ENCODE results near the gene BICRAL.
"Not testable (repeated sequence)": the region's sequence is repeated elsewhere in the genome, so short reads cannot be mapped to it uniquely, and the experiment has no call there.

BICRAL gene, protein sequence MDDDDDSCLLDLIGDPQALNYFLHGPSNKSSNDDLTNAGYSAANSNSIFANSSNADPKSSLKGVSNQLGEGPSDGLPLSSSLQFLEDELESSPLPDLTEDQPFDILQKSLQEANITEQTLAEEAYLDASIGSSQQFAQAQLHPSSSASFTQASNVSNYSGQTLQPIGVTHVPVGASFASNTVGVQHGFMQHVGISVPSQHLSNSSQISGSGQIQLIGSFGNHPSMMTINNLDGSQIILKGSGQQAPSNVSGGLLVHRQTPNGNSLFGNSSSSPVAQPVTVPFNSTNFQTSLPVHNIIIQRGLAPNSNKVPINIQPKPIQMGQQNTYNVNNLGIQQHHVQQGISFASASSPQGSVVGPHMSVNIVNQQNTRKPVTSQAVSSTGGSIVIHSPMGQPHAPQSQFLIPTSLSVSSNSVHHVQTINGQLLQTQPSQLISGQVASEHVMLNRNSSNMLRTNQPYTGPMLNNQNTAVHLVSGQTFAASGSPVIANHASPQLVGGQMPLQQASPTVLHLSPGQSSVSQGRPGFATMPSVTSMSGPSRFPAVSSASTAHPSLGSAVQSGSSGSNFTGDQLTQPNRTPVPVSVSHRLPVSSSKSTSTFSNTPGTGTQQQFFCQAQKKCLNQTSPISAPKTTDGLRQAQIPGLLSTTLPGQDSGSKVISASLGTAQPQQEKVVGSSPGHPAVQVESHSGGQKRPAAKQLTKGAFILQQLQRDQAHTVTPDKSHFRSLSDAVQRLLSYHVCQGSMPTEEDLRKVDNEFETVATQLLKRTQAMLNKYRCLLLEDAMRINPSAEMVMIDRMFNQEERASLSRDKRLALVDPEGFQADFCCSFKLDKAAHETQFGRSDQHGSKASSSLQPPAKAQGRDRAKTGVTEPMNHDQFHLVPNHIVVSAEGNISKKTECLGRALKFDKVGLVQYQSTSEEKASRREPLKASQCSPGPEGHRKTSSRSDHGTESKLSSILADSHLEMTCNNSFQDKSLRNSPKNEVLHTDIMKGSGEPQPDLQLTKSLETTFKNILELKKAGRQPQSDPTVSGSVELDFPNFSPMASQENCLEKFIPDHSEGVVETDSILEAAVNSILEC

DNA sequence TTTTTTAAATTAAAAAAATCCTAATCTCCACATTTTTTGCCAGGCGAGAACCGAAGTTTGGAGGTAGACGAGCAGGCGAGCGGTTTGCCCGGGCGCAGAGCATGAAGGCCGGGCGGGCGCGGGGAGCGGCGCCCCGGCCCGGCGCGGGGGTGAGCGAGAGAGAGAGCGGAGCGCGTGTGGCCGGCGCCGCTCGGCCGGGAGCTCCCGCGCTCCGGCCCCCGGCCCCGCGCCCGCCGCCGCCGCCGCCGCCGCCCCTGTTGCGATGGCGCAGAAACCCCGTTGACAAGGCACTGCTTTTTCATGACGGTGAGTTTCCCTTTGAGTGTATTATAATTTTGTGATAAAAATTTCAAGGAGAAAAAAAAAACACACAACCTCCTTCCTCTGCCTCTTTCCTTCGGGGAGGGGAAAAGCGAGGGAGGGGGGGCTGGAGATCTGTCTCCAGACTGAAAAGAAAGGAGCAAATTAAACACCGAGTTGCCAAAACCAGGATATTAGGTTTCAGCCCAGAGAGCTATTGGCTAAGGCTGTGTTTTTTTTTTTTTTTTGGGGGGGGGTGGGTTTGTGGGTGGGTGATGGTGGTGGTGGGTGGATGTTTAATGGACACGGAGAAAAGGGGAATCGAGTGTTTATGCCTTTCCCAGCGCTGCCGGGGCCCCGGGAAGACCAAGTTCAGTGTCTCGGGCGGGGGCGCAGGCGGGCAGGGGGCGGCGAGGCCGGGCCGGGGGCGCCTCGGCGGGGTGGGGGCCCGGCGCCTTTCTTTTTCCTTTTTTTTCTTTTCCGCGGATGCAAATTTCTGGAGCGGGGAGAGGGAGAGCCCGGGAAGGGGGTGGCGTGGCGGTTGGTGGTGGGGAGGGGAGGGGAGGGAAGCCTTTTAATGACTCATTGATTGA, at the start of gene BICRAL:
TSS of gene BICRAL (plus strand) at position 257 of the 893 bp plus-strand sequence. CDS start 39,971 bp downstream, outside the sequence.
- DNase-seq, result peak; percentile 76 to 84

DNA sequence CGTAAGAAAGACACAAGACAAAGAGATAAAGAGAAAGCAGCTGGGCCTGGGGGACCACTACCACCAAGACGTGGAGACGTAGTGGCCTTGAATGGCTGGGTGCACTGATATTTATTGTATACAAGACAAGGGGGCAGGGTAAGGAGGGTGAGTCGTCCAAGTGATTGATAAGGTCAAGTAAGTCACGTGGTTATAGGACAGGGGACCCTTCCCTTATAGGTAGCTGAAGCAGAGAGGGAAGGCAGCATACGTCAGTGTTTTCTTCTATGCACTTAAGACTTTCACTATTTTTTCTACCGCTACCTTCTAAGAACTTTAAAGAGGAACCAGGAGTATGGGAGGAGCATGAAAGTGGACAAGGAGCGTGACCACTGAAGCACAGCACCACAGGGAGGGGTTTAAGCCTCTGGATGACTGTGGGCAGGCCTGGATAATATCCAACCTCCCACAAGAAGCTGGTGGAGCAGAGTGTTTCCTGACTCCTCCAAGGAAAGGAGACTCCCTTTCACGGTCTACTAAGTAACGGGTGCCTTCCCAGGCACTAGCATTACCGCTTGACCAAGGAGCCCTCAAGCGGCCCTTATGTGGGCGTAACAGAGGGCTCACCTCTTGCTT, 47.9 kb upstream of the BICRAL start:
- DNase-seq, result not testable (repeated sequence)

DNA sequence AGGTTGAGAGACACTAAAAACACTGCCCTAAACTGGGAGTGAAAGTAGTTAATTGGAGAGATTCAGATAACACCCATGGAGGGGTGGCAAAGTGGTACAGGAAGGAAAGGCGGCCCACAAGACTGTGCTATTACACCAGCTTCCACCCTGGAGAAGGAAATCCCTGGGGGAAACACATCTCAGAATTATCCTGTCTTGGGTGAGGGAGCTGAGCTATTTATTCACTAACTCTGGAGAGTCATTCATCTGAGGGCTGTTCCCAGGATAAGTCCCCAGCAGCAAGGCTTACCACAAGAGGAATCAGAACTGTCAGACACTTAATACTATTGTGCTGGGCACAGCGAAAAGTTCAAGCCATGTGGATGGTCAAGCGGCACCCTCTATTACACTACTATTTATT, 45.9 kb upstream of the BICRAL start:
- DNase-seq, result no peak

DNA sequence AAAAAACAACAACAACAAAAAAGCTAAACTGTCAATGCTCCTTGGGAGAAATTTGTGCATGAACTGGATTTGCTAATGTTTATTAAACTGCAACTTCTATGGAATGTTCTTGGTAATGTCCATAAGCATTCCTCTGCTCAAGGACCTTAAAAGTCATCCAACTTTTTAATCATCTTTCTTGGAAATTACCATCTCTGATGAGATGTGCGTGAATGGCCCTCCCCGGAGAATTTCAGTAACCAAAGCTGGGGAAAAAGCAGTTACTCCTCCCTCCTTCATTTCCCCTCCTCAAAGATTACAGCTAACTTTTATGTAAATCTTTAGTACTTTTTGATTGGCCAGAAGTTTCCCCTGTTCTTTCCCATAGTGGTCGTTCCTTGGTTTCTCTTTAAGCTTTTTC, 41.1 kb upstream of the BICRAL start:
- DNase-seq, result no peak

DNA sequence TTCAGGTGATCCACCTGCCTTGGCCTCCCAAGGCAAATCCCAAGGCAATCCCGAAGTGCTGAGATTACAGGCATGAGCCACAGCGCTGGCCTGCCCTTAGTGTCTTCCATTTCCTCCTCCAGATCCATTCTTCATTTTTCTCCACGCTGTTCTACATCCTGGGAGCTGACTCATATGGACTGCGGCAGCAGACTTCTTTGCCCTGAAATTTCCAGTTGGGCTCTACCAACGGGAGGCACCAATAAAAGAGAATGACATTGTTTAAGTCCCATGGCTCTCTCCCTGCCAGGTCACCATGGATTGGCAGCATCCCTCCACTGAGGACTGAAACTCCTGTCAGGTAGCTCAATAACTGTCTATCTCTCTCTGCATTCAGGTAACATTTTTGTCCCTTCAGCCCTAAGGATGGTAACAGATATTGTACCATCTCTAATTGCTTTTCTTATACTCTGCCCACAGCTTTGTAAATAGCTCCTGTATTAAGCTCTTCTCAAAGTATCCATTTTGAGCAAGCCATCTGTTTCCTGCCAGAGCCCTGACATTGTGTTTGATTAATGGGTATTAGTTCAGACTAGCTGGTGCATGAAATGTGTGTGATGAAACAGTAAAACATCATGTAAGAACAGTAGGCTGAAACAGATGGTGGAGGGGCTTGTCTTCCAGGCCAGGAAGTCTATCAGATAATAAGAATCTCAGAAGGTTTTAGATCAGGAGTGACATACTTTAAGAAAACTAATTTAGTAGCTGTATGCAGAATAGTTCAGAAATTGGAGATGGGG, 39.5 kb upstream of the BICRAL start:
- no peak for DNase-seq

DNA sequence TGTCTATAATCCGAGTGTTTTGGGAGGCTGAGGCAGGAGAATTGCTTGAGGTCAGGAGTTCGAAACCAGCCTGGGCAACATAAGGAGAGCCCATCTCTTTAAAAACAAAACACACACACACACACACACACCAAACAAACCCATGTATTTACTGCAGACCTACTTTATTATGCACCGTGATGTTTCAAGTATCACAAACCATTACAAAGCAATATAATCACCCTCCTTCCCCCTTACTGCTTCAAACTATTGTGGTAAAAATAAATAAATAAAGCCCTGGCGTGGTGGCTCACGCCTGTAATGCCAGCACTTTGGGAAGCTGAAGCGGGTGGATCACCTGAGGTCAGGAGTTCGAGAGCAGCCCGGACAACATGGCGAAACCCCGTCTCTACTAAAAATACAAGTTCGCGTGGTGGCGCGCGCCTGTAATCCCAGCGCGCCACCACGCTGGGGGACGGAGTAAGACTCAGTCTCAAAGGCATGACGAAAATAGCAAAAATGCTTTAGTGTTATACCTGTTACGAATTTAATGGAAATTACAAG, 37.4 kb upstream of the BICRAL start:
- DNase-seq, result no peak

DNA sequence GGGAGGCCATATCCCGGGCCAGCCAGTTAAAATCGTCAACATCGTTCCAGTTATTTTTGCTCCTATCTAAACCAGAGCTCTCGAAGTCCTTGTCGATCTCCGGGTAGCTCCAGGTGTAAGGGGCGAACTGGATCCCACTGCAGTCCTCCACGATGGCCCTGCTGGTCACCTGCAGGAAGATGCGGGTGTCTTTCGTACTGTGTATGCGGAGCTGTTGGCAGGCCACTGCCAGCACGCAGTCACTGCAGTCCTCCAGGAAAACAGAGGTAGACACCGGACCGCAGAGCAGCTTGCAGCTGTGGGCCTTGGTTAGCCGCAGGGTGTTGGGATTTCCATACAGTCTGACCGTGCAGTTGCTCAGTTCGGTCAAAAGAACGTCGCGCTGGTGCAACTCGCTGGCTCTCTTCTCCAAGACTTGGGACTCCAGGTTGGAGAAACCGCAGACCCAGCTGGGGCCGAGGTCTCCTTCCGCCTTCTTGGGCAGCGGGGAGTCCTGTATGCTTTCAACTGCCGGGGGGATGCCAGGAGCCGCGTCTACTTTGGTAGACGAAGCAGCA, 36.7 kb upstream of the BICRAL start:
- DNase-seq, result peak; percentile 39 to 44

DNA sequence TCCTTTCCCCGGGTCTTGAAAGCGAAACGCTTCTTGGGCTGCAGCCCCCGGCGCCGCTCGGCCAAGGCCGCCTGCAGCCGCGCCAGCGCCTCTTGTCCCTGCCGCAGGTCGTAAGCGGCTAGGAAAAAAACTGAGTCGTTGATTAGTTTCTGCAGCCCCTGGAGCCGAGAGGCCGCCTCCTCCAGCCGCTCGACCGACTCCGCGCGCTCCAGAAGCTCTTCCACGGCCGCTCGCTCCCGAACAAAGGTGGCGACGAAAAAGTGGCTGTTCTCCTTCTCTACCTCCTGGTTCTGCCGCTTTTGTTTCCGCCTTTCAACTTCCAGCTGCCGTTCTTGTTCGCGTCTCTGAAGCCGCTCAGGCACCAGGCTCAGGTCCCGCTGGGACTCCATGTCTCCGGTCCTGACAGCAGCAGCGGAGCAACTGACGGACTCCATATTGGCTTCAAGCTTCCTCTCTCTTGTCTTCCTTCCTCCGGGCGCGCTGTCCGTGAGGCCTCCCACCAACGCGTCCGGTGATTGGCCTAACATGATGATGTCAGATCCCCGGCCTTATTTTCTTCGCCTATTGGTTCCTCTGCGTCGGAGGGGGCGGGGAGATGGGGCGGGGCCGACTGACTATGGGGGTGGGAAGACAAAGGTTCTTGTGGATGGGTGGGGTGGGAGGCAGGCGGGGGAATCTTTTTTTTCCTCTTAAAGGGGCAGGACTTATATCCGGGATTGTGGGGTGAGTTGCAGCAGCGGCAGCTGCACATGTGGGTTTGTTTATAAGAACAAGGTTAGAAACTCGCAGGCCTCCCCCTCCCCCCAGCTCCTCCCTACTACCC, 36.0 kb upstream of the BICRAL start, which contains the start of gene TBCC:
TSS of gene TBCC (minus strand) at position 464 of the 823 bp plus-strand sequence. CDS start at position 434, 30 bp downstream.
- peak; percentile 97 for DNase-seq

DNA sequence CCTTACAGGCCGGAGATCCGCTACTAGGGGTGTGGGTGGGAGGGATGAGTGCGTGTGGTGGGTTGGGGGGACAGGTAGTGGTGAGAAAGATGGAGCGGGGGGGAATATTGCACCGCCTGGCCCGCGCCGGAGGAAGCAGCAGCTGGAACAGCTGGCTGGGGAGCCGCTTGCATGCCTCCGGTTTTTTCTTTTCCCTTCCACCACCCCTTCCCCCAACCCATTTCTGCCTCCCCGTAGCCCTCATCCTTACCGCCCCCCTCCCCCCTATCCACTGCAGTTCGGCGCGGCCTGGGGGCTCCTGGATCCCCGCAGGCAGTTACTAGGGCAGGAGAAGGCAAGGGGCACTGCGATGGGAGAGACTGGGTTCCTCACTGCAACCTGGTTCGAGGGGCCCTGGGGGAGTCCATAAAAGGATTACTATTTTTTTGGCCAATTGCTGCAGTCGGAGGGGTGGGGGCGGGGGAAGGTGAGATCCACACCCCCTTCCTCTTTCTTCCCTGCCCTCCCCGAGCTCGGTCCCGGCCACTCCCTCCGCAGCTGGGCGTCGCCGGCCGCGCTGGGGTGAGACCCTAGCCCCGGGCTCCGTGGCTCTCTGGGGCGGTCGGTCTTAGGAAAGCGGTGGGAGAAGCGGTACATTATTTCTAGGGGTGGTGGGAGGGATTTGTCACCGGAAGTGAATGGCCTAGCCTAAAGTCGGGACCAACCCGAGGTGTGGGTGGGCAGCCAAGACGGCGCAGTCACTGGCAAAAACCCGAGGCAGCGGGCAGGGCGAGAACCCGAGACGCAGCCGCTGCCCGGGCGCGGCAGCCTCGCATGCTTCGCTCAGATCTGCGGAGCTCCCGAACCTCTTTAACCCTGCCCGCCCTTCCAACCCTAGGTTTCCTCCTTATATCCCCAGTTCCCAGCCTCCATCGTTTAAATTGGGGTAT, 35.1 kb upstream of the BICRAL start:
- peak; percentile 88 to 89 for DNase-seq

DNA sequence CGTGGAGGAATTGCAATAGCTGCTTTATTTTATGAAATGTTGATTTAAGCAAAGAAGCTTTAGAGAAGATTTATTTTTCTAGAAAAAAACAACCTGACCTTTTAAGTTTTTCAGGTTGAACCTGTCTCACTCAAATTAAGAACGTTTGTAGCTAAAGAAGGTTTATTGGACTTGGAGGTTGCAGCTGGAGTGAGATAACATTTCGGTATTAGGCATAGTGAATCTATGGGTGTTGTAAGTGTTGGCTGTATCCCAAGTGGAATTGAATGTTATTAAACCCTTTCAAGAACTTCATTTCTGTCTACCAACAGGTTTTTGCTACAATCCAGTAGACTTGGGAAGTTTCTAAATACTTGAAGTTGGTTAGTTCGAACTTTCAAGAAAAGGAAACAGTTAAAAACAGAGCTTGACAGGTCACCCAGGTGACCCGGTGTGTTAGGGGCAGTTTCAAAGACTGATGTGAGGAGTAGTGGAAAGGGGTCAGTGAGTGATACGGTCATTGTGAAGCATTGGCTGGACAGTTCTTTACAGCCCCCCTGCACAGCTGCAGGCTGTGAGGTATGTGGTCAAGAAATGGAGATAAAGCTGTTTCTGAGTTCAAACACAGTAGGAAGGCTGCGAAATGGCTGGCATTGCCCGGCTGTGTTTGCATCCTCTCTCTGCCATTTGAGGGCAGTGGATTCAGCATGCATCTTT, 33.5 kb upstream of the BICRAL start:
- DNase-seq, result no peak

DNA sequence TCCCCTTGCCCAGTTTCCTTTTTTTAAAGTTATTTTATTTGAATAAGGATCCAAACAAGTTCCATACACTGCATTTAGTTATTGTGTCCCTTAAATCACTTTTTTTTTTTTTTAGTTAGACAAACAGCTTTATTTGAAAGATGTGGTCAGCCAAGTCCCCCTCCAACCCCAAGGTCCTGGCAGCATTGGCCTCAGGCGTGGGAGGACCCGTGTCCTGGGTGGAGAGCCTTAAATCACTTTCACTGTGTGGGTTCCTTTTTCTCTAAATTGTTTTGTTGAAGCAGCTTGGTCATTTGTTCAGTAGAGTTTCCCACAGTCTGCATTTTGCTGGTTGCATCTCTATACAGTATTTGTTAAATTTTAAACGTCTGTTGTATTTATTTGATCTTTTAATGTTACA, 30.8 kb upstream of the BICRAL start:
- DNase-seq, result no peak

DNA sequence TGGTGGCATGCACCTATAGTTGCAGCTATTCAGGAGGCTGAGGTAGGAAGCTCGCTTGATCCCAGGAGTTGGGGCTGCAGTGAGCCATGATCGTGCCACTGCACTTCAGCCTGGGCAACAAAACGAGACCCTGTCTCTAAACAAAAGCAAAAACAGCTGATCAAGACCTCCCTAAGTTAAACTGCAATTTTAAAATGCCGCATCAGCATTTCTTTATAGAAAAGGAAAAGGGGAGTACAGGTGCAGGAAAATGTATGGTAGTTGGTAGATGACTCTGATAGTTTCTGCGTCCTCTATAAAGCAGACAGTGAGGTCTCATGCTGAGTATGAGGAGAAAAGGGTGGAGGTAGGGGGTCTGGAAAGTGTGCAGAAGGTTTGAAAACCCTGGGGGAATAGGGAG, 27.1 kb upstream of the BICRAL start:
- no peak for DNase-seq

DNA sequence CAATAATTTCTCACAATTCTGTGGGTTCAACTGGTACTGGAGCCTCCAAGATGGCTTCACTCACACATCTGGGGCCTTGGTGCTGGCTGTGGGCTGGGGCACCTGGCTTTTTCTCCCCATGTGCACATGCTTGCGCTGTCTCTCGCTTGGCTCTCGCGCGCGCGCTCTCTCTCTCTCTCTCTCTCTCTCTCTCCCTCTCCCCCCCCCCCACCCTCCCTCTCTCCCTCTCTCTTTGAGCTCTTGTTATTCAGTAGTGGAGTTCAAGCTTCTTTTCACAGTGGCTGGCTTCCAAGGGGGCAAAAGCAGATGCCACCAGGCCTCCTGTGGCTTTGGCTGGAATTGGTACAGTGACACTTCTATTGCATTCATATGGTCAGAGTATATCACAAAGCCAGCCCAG, 25.1 kb upstream of the BICRAL start:
- DNase-seq, result no peak

DNA sequence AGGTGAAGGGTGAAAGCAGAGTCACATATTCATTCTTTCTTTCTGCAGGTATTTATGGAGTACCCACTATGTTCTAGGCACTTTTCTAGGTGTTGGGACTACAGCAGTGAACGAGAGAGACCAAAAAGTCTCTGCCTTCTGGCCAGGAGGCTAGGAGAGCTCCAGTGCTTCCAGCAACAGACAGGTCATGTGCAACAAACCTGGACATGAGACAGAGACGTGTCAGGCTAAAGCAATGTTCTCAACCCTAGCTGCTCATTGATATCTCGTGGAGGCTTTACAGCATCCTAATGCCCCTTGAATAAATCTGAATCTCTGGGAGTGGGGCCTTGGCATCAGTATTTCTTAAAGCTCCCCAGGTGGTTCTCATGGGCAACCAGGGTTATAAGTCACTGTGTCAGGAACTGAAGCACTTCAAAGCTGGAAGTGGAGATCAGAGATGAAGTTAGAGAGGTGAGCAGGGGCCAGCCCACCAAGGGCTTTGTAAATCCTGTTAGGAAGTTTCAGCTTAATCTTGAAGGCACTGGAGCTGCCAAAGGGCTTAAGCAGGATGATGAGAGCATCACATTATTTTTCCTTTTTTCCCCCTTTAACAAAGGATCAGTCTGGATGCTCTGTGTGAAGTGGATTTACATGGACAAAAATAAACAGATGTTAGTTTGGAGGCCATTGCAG, 23.0 kb upstream of the BICRAL start:
- DNase-seq, result no peak

DNA sequence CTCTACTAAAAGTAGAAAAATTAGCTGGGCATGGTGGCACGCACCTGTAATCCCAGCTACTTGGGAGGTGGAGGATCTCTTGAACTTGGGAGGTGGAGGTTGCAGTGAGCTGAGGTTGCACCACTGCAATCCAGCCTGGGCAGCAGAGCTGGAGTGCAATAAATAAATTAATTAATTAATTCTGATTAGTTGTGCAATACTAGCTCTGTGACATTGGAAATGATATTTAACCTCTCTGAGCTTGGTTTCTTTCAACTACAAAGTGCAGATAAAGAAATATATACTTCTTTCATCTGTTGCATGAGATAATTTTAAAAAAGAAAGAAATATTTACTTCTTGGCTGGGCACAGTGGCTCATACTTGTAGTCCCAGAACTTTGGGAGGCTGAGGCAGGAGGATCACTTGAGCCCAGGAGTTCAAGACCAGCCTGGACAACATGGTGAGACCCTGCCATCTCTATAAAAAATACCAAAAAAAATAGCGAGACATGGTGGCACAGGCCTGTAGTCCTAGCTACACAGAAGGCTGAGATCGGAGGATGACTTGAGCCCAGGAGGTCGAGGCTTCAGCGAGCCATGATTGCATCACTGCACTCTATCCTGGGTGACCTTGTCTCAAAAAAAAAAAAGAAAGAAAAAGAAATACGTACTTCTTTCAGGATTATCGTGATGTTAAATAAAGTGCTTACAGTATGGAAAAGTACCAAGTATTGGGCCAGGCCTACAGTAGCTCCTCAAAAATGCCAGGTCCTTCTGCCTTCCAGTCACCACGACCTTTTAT, 20.4 kb upstream of the BICRAL start:
- no peak for DNase-seq

DNA sequence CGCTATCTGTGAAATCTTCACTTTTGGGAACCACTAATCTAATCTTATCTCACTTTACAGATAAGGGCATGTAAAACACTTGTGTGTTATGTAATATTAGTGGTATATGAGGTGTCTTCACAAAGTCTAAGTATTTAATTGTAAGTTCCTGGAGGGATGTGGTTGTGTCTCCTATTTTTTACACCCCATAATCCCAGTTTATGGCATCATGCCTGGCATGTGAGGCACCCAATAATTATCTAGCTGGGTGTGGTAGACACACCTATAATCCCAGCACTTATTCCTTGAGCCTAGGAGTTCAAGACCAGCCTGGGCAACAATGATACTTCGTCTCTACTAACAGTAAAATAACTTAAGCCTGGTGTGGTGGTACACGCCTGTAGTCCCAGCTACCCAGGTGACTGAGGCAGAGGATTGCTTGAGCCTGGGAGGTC, 19.4 kb upstream of the BICRAL start:
- no peak for DNase-seq

All from CD4-positive, alpha-beta T cell treated with Interleukin-1 beta for 1 hour (primary cell).